ENCODE data around the gene ZNF726. TPM values are rescaled to one million over a fixed set of nuclear protein-coding genes. Genes with fewer than 3 reads are reported as not detected.
A peak's percentile ranks its signal among the peaks of the same experiment; 100 is the strongest.

ZNF726 gene
- total RNA-seq, 1 donor from 2014 or later, result 3.2 TPM

DNA sequence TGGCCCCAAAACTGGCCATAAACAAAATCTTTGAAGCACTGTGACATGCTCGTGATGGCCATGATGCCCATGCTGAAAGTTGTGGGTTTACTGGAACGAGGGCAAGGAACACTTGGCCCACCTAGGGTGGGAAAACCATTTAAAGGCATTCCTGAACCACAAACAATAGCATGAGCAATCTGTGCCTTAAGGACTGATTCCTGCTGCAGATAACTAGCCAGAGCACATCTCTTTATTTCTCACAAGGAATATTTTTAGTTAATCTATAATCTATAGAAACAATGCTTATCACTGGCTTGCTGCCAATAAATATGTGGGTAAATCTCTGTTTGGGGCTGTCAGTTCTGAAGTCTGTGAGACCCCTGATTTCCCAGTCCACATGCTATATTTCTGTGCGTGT lies 10.3 kb upstream of the ZNF726 start:
- Histone ChIP-seq H3K27me3 (ENCODE audit: low read depth) (no peaks in the 10 kb centered on the region), H3K36me3 (no peaks in the 10 kb centered on the region), H3K4me3 (no peak overlapping the region), H3K9me3 (peaks cover 15% of the 10 kb centered on the region), H3K27ac (no peak overlapping the region), H3K4me1 (no peaks in the 10 kb centered on the region)
- no peak for ATAC-seq
- TF ChIP-seq, protein P1, sequence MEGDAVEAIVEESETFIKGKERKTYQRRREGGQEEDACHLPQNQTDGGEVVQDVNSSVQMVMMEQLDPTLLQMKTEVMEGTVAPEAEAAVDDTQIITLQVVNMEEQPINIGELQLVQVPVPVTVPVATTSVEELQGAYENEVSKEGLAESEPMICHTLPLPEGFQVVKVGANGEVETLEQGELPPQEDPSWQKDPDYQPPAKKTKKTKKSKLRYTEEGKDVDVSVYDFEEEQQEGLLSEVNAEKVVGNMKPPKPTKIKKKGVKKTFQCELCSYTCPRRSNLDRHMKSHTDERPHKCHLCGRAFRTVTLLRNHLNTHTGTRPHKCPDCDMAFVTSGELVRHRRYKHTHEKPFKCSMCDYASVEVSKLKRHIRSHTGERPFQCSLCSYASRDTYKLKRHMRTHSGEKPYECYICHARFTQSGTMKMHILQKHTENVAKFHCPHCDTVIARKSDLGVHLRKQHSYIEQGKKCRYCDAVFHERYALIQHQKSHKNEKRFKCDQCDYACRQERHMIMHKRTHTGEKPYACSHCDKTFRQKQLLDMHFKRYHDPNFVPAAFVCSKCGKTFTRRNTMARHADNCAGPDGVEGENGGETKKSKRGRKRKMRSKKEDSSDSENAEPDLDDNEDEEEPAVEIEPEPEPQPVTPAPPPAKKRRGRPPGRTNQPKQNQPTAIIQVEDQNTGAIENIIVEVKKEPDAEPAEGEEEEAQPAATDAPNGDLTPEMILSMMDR (IDR thresholded peaks at IDR 0.05), result no peak
- intact Hi-C loops (cut with DNase I), result no loop called here
- no peak for DNase-seq

DNA sequence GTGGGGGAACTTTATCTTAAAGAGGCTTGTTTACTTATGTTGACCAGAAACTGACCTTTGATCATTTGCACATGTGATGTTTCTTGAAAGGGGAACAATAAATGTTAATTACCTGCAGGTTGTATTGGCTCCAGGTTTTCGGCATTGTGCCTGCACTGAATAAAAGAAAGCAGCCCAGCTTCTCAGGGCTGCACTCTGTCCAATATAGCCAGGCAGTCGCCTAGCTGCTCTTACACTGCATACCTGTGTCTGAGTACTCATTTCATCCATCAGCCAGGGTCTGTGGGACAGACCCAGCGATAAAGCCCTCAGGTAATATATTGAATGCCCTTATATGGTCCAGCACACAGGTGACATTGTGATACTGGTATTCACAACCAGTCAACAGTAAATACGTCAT lies 8.9 kb upstream of the ZNF726 start:
- H3K36me3 ChIP-seq, result no peaks in the 10 kb centered on the region
- no peak overlapping the region for H3K4me3 ChIP-seq
- no peaks in the 10 kb centered on the region for H3K4me1 ChIP-seq
- H3K27ac ChIP-seq, result no peak overlapping the region
- H3K9me3 ChIP-seq, result peaks cover 15% of the 10 kb centered on the region
- DNase-seq (no peak), ATAC-seq (no peak)
- TF ChIP-seq, protein P1 (IDR thresholded peaks at IDR 0.05), result no peak
- intact Hi-C loops (cut with DNase I), result no loop called here
- no peaks in the 10 kb centered on the region for H3K27me3 ChIP-seq (ENCODE audit: low read depth)

DNA sequence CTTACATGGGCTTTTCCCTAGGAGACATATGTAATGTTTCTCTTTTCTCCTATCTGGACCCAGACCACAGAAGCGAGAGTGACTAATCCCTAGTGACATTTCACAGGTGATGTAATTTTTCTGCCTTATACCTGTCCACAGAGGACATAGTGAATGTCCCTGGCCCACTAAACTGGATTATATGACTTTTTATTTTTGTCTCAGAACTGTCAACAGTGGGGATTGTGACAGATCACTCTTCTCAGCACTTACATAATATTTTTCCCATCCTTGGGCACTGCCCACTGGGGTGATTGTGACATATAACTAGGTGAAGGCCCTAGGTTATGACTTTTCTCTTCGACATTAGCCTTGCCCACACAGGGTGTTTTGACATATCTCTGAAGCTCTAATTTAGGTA lies 7.9 kb upstream of the ZNF726 start:
- intact Hi-C loops (cut with DNase I), result no loop called here
- Histone ChIP-seq H3K27ac (no peak overlapping the region), H3K9me3 (peaks cover 15% of the 10 kb centered on the region), H3K4me1 (no peaks in the 10 kb centered on the region), H3K4me3 (no peak overlapping the region), H3K27me3 (ENCODE audit: low read depth) (no peaks in the 10 kb centered on the region), H3K36me3 (no peaks in the 10 kb centered on the region)
- ATAC-seq, result no peak
- no peak for DNase-seq
- TF ChIP-seq, protein P1 (IDR thresholded peaks at IDR 0.05), result no peak

DNA sequence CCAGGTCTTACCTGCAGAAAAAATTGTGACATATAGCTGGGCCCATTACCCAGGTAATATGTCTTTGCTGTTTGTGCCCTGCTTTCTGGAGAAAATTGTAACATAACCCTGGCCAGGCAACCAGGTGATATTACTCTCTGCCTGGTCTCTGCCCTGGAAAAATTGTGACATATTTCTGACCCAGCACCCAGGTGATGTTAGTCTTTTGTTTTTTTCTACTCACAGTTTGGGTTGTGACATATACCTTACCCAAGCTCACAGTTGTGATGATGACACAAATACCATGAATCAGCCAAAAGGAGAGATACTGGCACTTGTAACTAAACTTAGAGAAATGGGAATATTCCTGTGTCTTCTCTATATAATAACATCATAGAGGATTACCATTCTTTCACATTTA lies 6.5 kb upstream of the ZNF726 start:
- Histone ChIP-seq H3K36me3 (no peaks in the 10 kb centered on the region), H3K27me3 (ENCODE audit: low read depth) (no peaks in the 10 kb centered on the region), H3K27ac (no peak overlapping the region), H3K4me1 (no peaks in the 10 kb centered on the region), H3K4me3 (no peak overlapping the region), H3K9me3 (peaks cover 15% of the 10 kb centered on the region)
- TF ChIP-seq, protein P1 (IDR thresholded peaks at IDR 0.05), result no peak
- ATAC-seq (no peak), DNase-seq (no peak)
- intact Hi-C loops (cut with DNase I), result no loop called here

DNA sequence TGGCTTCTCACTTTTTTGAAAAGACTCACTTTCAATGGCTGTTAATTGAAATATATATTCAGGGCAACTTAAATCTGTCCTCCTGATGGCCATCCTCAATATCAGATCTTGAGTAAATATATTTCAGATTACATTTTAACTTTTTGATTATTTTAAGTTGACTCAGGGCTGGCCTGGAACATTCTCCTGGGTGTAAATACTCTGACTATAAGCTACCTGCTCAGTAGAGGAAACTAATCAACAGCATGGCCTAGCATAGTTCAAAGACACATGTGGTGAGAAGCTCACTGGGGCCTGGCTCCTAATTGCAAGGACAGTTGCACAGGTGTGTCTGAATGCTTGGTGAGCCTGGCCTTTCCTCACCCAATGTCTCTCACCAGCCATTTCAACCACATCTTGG lies 5.5 kb upstream of the ZNF726 start:
- Histone ChIP-seq H3K9me3 (peaks cover 12% of the 10 kb centered on the region), H3K4me1 (no peaks in the 10 kb centered on the region), H3K27me3 (ENCODE audit: low read depth) (no peaks in the 10 kb centered on the region), H3K27ac (no peak overlapping the region), H3K36me3 (no peaks in the 10 kb centered on the region), H3K4me3 (no peak overlapping the region)
- TF ChIP-seq, protein P1 (IDR thresholded peaks at IDR 0.05), result no peak
- no peak for ATAC-seq
- DNase-seq, result no peak
- intact Hi-C loops (cut with DNase I), result no loop called here

DNA sequence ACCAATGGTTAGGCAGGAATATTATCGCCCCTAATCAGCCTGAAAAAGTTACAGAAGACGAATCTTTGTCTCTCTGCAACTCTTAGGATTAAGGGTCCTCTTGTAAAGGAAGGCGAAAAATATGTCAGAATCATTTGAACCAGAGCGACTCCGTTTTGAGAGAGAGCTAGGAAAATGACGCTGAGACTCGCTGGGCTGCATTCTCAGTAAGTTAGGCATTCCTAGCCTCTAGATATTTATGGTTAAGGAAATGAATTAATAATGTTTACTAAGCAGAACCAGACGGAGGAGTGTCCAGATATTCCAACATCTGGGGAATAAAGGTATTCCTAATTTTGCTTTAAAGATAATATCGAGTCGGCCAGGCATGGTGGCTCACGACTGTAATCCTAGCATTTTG lies 755 bp upstream of the ZNF726 start:
- intact Hi-C loops (cut with DNase I), result no loop called here
- H3K27ac ChIP-seq, result no peak overlapping the region

More for the DNA sequence above, 755 bp upstream of the ZNF726 start:
- TF ChIP-seq, protein P1 (IDR thresholded peaks at IDR 0.05), result no peak
- no peaks in the 10 kb centered on the region for H3K36me3 ChIP-seq
- H3K4me1 ChIP-seq, result peaks cover 8% of the 10 kb centered on the region
- ATAC-seq, result no peak
- no peaks in the 10 kb centered on the region for H3K27me3 ChIP-seq (ENCODE audit: low read depth)
- no peak for DNase-seq
- H3K9me3 ChIP-seq, result no peaks in the 10 kb centered on the region
- peak overlapping the region; percentile 77 for H3K4me3 ChIP-seq
